GM12874 (cell line): ENCODE results near the gene SMARCD2.

ENCODE experiments used
- TF ChIP-seq, protein P1 (sequence below): IDR thresholded peaks from 2 replicates; pipeline ENCODE4 v1.5.1; 2011; ENCODE audit warnings: low read depth, mild to moderate bottlenecking, control low read depth, low read length, moderate library complexity; ENCODE audit not compliant: insufficient read depth

The SMARCD2 gene

DNA sequence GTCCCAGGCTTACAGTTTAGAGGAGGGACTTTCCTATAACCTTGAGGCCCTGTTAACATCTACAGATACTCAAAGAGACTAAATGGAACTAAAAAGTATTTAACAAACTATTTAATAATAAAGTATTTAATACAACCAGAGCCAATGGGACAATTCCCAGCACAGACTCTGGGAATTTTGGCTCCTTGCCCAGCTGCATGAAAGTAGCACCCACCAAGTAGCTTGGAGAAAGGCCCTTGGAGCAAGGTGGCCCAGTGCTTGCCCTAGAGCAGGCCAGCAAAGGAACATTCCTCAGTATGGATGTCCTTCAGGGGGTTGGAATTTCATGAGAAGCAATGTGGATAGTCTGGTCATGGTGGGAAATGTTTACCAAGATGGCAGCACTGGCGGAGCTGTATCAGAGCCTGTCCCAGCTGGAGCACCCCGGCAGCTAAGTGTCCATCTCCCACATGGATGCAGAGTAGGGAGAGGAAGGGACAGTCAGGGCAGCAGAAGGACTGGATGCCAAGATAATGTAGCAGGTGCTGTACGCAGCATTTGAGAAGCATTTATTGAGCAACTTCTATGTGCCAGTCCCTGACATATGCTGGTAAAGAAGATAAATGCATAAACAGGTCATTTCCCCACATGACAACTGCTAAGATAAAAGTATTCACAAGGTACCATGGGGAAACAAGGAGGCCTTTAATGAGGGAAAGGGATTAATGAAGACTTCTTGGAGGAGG, 5.2 kb upstream of the SMARCD2 start:
- TF ChIP-seq, protein P1, sequence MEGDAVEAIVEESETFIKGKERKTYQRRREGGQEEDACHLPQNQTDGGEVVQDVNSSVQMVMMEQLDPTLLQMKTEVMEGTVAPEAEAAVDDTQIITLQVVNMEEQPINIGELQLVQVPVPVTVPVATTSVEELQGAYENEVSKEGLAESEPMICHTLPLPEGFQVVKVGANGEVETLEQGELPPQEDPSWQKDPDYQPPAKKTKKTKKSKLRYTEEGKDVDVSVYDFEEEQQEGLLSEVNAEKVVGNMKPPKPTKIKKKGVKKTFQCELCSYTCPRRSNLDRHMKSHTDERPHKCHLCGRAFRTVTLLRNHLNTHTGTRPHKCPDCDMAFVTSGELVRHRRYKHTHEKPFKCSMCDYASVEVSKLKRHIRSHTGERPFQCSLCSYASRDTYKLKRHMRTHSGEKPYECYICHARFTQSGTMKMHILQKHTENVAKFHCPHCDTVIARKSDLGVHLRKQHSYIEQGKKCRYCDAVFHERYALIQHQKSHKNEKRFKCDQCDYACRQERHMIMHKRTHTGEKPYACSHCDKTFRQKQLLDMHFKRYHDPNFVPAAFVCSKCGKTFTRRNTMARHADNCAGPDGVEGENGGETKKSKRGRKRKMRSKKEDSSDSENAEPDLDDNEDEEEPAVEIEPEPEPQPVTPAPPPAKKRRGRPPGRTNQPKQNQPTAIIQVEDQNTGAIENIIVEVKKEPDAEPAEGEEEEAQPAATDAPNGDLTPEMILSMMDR: no peak

DNA sequence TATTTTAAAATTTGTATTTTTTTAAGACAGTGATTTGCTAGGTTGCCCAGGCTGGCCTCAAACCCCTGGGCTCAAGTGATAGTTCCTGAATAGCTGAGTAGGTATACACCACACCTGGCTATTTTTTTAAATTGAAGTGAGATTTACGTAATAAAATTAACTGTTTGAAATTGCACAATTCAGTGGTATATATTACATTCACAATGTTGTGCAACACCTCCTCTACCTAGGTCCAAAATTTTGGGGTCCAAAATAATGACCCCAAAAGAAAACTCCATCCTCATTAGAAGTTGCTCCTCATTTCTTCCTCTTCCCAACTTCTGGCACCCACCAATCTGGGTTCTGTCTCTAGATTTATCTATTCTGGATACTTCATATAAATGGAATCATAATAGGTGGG, 3.0 kb upstream of the SMARCD2 start:
- TF ChIP-seq, protein P1: no peak

DNA sequence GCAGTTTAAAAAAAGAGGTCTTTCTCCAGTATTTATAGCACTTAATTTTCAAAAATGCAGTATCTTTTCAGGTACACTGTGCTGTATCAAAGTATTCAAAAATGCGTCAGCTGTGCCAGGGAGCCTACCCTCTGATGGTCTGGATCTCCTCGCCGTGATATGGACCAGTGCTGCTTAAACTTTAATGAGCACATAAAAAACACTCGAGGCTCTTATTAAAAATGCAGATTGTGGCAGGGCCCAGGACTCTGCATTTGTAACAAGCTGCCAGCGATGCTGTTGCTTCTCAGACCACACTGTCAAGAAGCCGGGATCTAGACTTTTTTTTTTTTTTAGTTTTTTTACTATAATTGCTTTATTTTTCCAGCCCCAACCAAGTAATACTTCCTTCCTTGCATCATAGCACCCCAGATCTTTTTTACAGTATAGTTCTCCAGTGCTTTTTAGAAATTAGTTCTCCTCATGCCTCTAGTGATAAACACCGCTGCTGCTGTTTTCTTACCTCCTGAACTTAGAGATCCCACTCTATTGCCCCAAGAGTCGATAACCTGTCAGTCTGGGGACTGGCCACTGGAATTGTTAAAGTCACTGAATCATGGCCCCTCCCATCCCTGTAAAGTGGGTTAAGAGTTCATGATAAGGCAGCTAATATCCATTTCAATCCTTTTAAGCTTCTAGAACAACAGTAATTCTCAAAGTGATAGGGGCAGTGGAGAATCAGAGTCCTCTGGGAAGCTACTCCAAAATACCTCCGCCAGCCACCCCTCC, 1.6 kb upstream of the SMARCD2 start:
- TF ChIP-seq, protein P1: no peak

DNA sequence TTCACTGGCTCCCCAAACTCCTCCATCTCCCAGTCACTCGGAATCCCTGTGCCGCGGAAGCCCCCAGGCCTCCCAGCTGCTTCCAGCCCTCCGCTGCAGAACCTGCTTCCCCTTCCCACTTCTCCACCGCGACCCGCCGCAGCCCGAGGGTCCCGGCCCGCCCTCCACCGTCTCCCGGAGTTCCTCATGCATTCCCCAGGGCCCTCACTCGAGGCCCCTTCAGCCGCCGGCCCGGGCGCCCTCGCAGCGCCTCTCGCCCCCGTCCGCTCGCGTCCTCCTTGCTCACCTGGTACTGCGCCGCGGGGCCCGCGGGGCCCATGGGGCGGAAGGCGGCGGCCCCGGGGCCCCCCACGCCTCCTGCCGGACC, 329 bp downstream of the SMARCD2 start:
- TF ChIP-seq, protein P1: no peak

DNA sequence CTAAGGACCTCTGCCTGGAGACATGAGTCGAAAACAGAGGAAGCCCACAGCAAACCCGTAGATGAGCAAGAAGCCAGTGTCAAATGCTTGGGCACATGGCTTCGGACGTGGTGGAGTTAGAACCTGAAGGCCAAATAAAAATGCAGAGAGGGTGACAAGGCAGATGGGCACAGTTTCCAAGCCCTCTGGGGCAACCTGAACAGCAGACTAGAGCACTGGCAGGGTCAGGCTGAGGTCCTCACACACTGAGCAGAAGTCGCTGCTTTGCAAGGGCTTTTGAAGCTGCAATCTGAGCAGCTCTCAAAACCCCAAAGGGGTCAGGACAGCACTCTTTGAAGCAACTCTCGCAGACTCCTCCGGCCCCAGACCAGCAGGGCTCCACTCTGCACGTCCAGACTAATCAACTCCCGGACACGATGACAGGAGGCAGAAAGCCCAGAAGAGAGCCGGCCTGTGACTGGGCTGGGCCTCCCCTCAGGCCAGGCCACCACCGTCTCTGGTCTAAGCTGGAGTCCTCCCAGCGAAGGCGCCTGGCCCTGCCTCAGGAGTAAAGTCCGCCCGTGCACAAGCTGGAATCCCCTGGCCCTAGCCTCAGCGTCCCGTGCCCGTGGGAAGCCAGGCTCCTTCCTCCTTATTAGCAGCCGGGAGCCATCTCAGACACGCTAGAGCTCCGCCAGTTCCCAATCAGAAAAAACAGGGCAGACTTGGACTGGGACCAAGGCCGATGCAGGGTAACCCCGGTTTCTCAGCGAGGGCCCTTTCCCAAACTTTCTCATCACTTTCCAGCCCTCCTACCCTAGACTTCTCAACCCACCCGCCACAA, 924 bp downstream of the SMARCD2 start:
- TF ChIP-seq, protein P1: no peak

DNA sequence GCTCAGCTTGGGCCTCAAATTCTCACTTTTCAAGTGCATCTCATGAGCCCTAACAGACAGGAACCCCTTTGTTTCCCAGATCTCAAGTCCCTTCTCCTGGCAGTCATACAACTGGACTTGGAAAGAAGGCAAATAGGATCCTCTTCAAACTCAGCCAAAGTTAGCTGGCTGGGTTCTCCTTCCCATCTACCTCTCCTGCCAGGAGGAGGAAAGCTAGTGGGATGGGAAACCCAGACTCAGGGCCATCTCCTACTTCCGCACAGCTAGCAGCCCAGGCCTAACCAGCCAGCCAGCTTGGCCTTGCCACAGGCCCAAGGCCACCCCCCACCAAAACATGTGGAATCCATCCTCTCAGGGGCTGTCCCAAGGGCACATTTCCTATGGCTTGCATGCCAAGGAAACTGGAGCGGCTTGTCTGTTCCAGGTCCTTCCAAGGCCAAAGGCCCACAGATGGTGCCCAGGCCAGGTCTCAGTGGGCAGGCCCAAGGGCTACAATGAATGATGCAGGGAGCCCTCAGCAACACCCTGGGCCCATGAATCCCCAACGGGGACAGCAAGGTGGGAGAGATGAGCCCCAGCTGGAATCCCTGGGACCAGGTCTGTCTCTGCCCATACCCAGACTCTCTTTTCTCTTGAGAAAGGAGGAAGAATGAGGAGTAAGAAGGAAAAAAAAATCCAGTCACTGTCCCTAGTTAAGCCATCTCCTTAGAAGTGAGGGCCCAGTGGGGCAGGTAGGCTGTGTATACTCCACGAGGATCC, 1.7 kb downstream of the SMARCD2 start:
- TF ChIP-seq, protein P1: no peak

DNA sequence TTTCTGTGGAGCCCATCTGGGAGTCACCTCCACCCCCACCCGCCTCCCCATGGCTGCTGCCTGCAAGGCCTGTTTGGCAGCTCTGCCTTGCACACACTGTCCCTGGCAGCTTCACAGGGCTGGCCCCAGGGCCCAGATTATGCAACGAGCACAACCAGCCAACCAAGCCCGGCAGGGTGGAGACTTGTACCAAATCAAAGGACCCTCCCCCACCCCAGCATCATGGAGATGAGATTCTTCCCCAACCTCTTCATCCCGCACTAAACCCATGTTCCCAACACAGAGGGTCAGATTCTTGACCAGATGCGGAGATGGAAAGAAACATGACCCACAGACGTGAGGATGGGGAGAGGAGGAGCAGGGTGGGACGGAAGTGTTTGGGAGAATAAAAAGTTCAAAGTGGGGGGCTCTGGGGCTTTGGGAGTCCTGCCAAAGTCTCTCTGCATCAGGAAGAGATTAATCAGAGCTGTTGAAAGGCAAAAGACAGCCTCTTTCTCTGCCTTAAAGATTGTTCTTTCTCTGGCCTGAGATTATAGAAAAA, 3.8 kb downstream of the SMARCD2 start:
- TF ChIP-seq, protein P1: no peak
